ENCODE data around the gene TNRC6A. TPM values are rescaled to one million over a fixed set of nuclear protein-coding genes. Genes with fewer than 3 reads are reported as not detected.

TNRC6A gene
- total RNA-seq, 1 donor from 2014 or later = 46.5 TPM

DNA sequence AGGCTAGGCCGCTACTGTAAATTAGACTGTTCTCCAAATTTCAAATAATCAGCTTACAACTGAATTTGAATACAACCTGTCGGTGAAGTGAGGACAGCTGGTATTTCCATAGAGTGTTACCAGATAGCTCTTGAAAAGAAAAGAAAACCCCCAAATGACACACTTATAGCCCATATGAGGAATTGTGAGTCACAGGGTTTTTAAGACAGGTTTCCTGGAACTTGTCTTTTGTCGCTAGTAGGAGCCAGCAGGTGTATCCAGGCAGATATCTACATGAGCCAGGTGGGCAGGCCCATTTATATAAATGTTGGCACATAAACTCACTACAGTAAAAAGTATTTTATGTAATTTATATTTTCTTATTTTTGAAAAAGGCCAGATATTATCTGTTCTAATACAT lies 24.0 kb downstream of the TNRC6A start:
- DNase-seq (no peak), ATAC-seq (no peak)
- H3K36me3 ChIP-seq = peaks cover 4% of the 10 kb centered on the region
- TF ChIP-seq, protein P1, sequence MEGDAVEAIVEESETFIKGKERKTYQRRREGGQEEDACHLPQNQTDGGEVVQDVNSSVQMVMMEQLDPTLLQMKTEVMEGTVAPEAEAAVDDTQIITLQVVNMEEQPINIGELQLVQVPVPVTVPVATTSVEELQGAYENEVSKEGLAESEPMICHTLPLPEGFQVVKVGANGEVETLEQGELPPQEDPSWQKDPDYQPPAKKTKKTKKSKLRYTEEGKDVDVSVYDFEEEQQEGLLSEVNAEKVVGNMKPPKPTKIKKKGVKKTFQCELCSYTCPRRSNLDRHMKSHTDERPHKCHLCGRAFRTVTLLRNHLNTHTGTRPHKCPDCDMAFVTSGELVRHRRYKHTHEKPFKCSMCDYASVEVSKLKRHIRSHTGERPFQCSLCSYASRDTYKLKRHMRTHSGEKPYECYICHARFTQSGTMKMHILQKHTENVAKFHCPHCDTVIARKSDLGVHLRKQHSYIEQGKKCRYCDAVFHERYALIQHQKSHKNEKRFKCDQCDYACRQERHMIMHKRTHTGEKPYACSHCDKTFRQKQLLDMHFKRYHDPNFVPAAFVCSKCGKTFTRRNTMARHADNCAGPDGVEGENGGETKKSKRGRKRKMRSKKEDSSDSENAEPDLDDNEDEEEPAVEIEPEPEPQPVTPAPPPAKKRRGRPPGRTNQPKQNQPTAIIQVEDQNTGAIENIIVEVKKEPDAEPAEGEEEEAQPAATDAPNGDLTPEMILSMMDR (IDR thresholded peaks at IDR 0.05) = no peak
- no peaks in the 10 kb centered on the region for H3K9me3 ChIP-seq
- no peak overlapping the region for H3K4me3 ChIP-seq
- intact Hi-C loops (cut with DNase I) = no loop called here
- H3K27me3 ChIP-seq = no peaks in the 10 kb centered on the region
- H3K4me1 ChIP-seq = peaks cover 23% of the 10 kb centered on the region
- no peak overlapping the region for H3K27ac ChIP-seq

DNA sequence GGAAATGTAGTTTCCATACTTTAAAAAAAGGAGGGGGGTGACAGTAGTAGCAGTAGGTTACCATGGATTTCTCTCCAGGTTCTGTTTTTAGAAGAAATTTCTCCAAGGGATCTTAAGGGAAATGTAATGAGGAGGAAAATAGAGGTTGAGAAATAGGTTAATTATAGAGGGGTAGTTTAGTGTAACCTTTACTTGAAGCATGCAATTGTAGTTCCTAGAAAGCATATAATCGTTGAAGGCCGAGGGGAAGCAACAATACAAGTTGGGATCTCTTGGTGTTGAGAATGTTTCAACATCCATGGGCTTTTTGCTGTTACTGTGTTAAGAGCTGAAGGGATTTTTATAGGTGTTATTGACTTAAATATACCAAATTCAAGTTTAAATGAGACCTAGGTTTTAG lies 25.1 kb downstream of the TNRC6A start:
- TF ChIP-seq, protein P1 (IDR thresholded peaks at IDR 0.05) = no peak
- no peak overlapping the region for H3K4me3 ChIP-seq
- intact Hi-C loops (cut with DNase I) = no loop called here
- no peak for DNase-seq
- no peaks in the 10 kb centered on the region for H3K9me3 ChIP-seq
- no peak overlapping the region for H3K27ac ChIP-seq
- H3K4me1 ChIP-seq = peaks cover 12% of the 10 kb centered on the region
- H3K36me3 ChIP-seq = peaks cover 15% of the 10 kb centered on the region
- no peak for ATAC-seq
- no peaks in the 10 kb centered on the region for H3K27me3 ChIP-seq

DNA sequence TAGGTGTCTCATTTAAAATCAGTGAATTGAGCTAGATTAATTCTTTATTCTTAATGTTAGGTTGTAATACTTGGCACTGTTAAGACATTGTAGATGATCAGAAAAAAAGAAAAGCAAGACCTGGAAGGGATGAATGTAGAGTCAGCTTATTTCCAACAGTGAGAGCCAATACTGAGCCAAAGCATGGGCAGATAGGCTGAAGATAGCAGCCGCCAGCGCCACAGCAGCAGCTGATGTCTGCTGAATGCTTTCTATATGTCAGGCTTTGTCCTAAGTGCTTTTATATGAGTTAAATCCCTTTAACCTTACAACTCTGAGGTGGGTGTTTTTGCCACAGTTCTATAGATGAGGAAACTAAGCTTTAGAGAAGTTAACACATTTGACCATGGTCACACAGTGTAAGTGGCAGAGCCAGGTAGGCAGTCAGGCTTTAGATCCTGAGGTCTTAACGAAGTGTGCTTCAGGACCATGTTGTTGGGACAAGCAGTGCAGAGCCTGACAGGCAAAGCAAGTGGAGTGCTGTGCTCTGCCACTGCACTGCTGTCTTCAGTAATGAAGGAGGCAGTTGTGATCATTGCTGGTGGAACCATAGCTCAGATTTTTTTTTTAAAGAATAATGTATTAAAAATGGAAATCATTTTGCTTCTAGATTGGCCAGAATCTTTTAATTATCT lies 25.9 kb downstream of the TNRC6A start:
- Histone ChIP-seq H3K4me1 (peaks cover 6% of the 10 kb centered on the region), H3K4me3 (no peak overlapping the region), H3K36me3 (peaks cover 15% of the 10 kb centered on the region), H3K9me3 (no peaks in the 10 kb centered on the region), H3K27me3 (no peaks in the 10 kb centered on the region), H3K27ac (no peak overlapping the region)
- peak; percentile 23 for ATAC-seq
- intact Hi-C loops (cut with DNase I) = no loop called here
- DNase-seq = no peak
- TF ChIP-seq, protein P1 (IDR thresholded peaks at IDR 0.05) = no peak

DNA sequence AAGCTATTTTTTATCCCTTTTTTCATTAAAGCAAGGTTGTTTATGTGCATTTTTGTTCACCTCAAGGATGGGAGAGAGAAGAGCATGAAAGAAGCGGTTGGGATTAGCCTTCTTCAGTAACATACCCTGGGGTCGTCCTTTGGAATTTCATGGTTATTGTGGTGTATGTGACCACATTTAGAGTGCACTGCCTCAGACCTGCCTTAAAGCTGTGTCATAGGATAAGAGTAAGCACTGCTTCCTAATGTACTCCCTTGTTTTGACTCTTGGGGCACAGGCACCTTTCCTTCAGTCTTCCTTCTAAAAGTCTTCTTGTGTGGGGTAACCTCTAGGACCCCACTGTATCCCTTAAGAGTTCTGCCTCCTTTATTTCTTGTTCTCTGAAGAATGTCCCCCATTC lies 28.9 kb downstream of the TNRC6A start:
- TF ChIP-seq, protein P1 (IDR thresholded peaks at IDR 0.05) = no peak
- H3K27ac ChIP-seq = no peak overlapping the region
- intact Hi-C loops (cut with DNase I) = no loop called here
- DNase-seq (no peak), ATAC-seq (no peak)
- H3K4me3 ChIP-seq = no peak overlapping the region
- H3K9me3 ChIP-seq = no peaks in the 10 kb centered on the region
- no peaks in the 10 kb centered on the region for H3K4me1 ChIP-seq
- no peaks in the 10 kb centered on the region for H3K27me3 ChIP-seq
- H3K36me3 ChIP-seq = peaks cover 30% of the 10 kb centered on the region

DNA sequence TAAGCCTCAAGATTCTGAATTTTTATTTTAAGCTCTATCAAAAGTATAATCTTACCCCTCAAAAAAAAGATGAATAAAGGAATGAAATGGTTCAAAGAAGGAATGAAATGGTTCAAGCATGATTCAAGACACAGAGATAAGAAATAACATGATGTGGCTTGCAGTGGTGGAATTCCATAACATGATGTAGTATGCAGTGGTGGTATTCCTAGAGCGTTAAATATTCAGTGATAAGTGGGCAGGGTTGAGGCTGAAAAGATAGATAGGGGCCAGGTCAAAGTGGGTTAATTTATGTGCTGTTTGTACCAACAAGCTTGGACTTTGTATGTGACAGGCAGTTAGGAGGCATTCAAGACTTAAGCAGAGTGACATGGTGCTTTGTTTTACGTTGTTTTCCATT lies 29.6 kb downstream of the TNRC6A start:
- intact Hi-C loops (cut with DNase I) = no loop called here

More for the DNA sequence above, 29.6 kb downstream of the TNRC6A start:
- Histone ChIP-seq H3K27ac (no peak overlapping the region), H3K9me3 (no peaks in the 10 kb centered on the region), H3K27me3 (no peaks in the 10 kb centered on the region), H3K4me1 (no peaks in the 10 kb centered on the region), H3K4me3 (no peak overlapping the region), H3K36me3 (peaks cover 30% of the 10 kb centered on the region)
- TF ChIP-seq, protein P1 (IDR thresholded peaks at IDR 0.05) = no peak
- ATAC-seq (no peak), DNase-seq (no peak)
